Activated CD8-positive, alpha-beta T cell treated with anti-CD3 and anti-CD28 coated beads for 36 hours (primary cell): ENCODE data around the gene ZYX. TPM values are rescaled to one million over a fixed set of nuclear protein-coding genes. Genes with fewer than 3 reads are reported as not detected.

Experiments used
- ATAC-seq: fragments of 200-7000 bp; cut with Tn5 transposase; one replicate; pipeline ENCODE4 v1.10.0; 2021; ENCODE audit warnings: mild to moderate bottlenecking, moderate library complexity
- CTCF ChIA-PET: fragments of 350-600 bp; sonication (Branson Sonifier 250); formaldehyde crosslinking; loops from one replicate; lab custom pipeline; 2021; ENCODE audit warnings: antibody characterized with exemption; lab: Charles Lee
- POLR2A ChIA-PET: fragments of 350-600 bp; sonication (Branson Sonifier 250); formaldehyde crosslinking; loops from one replicate; lab custom pipeline; 2021; ENCODE audit warnings: antibody characterized with exemption; lab: Charles Lee
- DNase-seq: peaks from one replicate; pipeline ENCODE4 v3.0.0-alpha.2; 2020
- H3K27ac Mint-ChIP-seq: one replicate; pipeline ENCODE4 v1.8.0; 2021; ENCODE audit warnings: mild to moderate bottlenecking, mixed read lengths
- H3K27me3 Mint-ChIP-seq: one replicate; pipeline ENCODE4 v1.8.0; 2021; ENCODE audit warnings: mixed read lengths
- H3K36me3 Mint-ChIP-seq: one replicate; pipeline ENCODE4 v1.8.0; 2021; ENCODE audit warnings: low read depth, mixed read lengths
- H3K4me1 Mint-ChIP-seq: one replicate; pipeline ENCODE4 v1.8.0; 2021; ENCODE audit warnings: low read depth, mixed read lengths
- H3K4me3 Mint-ChIP-seq: one replicate; pipeline ENCODE4 v1.8.0; 2021; ENCODE audit warnings: mild to moderate bottlenecking, moderate library complexity, mixed read lengths
- H3K9me3 Mint-ChIP-seq: one replicate; pipeline ENCODE4 v1.8.0; 2021; ENCODE audit warnings: mixed read lengths
- CTCF ChIP-seq: fragments of 200-600 bp; IDR thresholded peaks from one replicate; pipeline ENCODE4 v1.8.0; 2022; ENCODE audit warnings: antibody characterized with exemption, mild to moderate bottlenecking
- intact Hi-C: fragments of 100-400 bp; cut with micrococcal nuclease; formaldehyde crosslinking; loops from one replicate; pipeline ENCODE4 v1.10.0; 2022
- total RNA-seq, 2 experiments: library from RNA; stranded (reverse); gene quantifications; one replicate each; pipeline ENCODE4 v1.2.3, GENCODE V29; 2021

The ZYX gene
- total RNA-seq, 2 experiments from 2014 or later: 111 to 120 TPM

GRCh38 chr7:143343596-143343995 is 37.5 kb upstream of the ZYX start:
- no peak for DNase-seq
- ATAC-seq: no peak
- H3K27ac Mint-ChIP-seq: no peak overlapping the region
- TF ChIP-seq CTCF: no peak
- CTCF ChIA-PET: interaction anchor here (1.0 to 1.7 kb wide), 3 partner anchors 10 to 103 kb away, joined by 3 to 7 read pairs (median 4); no protein-coding TSS in a partner anchor
- H3K4me1 Mint-ChIP-seq: peaks cover 7% of the 10 kb centered on the region
- peaks cover 2% of the 10 kb centered on the region for H3K27me3 Mint-ChIP-seq
- intact Hi-C loops: no loop called here
- H3K9me3 Mint-ChIP-seq: no peaks in the 10 kb centered on the region
- POLR2A ChIA-PET: no interaction called here
- no peaks in the 10 kb centered on the region for H3K36me3 Mint-ChIP-seq
- H3K4me3 Mint-ChIP-seq: no peak overlapping the region

- peak; percentile 67 for TF ChIP-seq CTCF
These were observed 35.7 kb upstream of the ZYX start for GRCh38 chr7:143345428-143345900.

GRCh38 chr7:143346018-143346417 is 35.1 kb upstream of the ZYX start:
- intact Hi-C loops: no loop called here
- DNase-seq (no peak), ATAC-seq (no peak)
- Mint-ChIP-seq H3K4me3 (no peak overlapping the region), H3K36me3 (no peaks in the 10 kb centered on the region), H3K27me3 (no peaks in the 10 kb centered on the region), H3K9me3 (no peaks in the 10 kb centered on the region), H3K4me1 (peaks cover 7% of the 10 kb centered on the region), H3K27ac (no peak overlapping the region)
- no peak for TF ChIP-seq CTCF
- ChIA-PET CTCF (interaction anchor here (0.6 to 4.7 kb wide), 30 partner anchors 8 to 145 kb away, joined by 3 to 42 read pairs (median 4); no protein-coding TSS in a partner anchor), POLR2A (no interaction called here)

More at GRCh38 chr7:143345428-143345900, 35.7 kb upstream of the ZYX start:
- Mint-ChIP-seq H3K27ac (no peak overlapping the region), H3K4me3 (peak overlapping the region; percentile 65), H3K27me3 (no peaks in the 10 kb centered on the region), H3K4me1 (peaks cover 7% of the 10 kb centered on the region), H3K36me3 (no peaks in the 10 kb centered on the region), H3K9me3 (no peaks in the 10 kb centered on the region)
- DNase-seq: peak; percentile 82
- ATAC-seq: peak; percentile 100
- intact Hi-C loops: no loop called here
- ChIA-PET CTCF (interaction anchor here (0.6 to 4.7 kb wide), 34 partner anchors 9 to 145 kb away, joined by 3 to 42 read pairs (median 4); no protein-coding TSS in a partner anchor), POLR2A (interaction anchor here (0.6 kb wide), 1 partner anchor 90 kb away, joined by 3 read pairs; no protein-coding TSS in a partner anchor)

GRCh38 chr7:143347950-143348349 is 33.2 kb upstream of the ZYX start:
- no peak overlapping the region for H3K27ac Mint-ChIP-seq

More at GRCh38 chr7:143347950-143348349, 33.2 kb upstream of the ZYX start:
- POLR2A ChIA-PET: no interaction called here
- CTCF ChIA-PET: interaction anchor here (1.2 to 4.7 kb wide), 5 partner anchors 12 to 108 kb away, joined by 3 to 42 read pairs (median 7); partner anchors contain the start of gene ZYX
- Mint-ChIP-seq H3K4me1 (peaks cover 7% of the 10 kb centered on the region), H3K9me3 (no peaks in the 10 kb centered on the region), H3K27me3 (no peaks in the 10 kb centered on the region), H3K4me3 (no peak overlapping the region), H3K36me3 (no peaks in the 10 kb centered on the region)
- TF ChIP-seq CTCF: no peak
- no peak for DNase-seq
- intact Hi-C loops: no loop called here
- no peak for ATAC-seq
